Superior temporal gyrus (tissue), 1 donor: ENCODE results near the gene TMEM54.
"Not testable (repeated sequence)": the region's sequence is repeated elsewhere in the genome, so short reads cannot be mapped to it uniquely, and the experiment has no call there.

Source experiments
- DNase-seq: peaks from one replicate; pipeline ENCODE4 v3.0.0-alpha.2; 2016; ENCODE audit errors: extremely low spot score

TMEM54 gene

GRCh38 chr1:32919811-32920733, 18.9 kb upstream of the TMEM54 start:
- no peak for DNase-seq

GRCh38 chr1:32918179-32918578, 17.0 kb upstream of the TMEM54 start:
- no peak for DNase-seq

DNA sequence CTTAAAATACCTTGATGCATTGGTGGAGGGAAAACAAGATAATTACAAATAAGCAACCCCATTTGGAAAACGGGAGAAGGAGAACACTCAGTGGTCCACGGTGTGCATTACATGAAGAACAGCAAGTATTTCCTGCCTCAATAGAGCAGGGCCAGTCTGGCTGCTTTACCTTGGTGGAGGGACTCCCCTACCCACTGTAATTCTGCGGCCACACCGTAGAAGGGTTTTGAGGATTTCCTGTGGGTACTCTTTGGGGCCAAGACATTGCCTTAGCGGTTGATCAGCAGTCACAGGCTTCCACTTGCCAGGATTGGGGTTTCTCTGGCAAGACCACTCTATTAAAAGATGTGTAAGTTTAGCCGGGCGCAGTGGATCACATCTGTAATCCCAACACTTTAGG, 16.3 kb upstream of the TMEM54 start:
- no peak for DNase-seq

DNA sequence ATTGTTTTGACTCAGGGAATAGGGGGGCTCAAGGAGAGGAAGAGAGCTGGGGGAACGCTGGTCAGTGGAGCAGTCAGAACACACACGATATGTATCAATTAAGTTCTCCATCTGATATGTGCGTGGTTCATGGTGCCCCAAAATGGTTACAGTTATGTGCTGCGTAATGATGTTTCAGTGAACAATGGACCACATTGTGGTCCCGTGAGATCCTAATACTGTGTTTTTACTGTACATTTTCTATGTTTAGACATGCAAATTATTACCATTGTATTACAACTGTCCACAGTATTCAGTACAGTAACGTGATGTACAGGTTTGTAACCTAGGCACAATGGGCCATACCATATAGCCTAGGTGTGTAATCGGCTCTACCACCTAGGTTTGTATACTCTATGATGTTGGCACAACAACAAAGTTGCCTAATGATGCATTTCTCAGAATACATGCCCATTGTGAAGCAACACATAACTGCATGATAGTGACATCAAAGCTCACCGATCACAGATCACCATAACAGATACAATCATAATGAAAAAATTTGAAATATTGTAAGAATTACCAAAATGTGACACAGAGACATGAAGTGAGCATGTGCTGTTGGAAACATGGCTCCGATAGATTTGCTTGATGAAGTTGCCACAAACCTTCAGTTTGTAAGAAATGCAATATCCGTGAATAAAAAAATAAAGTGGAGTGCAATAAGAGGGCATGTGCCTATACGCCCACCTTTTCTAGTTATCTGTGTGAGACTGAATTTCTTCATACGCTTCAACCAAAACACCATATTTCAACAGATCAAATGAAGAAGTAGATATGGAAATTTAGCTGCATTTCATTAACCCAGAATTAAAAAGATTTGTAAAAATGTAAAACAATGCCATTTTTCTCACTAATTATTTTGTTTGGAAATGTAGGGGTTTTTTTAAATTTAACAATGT, 14.8 kb upstream of the TMEM54 start:
- DNase-seq, result no peak

DNA sequence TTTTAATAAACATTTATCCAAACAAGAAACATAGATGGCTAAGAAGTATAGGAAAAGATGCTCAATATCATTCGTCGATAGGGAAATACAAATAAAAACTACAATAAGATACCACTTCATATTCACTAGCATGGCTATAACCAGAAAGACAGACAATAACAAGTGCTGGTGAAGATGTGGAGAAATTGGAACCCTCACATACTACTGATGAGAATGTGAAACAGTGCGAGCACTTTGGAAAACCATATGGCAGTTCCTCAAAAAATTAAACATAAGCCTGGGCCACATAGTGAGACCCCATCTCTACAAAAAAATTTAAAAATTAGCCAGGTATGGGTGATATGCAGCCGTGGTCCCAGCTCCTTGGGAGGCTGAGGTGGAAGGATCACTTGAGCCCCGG, 9.1 kb upstream of the TMEM54 start:
- no peak for DNase-seq

DNA sequence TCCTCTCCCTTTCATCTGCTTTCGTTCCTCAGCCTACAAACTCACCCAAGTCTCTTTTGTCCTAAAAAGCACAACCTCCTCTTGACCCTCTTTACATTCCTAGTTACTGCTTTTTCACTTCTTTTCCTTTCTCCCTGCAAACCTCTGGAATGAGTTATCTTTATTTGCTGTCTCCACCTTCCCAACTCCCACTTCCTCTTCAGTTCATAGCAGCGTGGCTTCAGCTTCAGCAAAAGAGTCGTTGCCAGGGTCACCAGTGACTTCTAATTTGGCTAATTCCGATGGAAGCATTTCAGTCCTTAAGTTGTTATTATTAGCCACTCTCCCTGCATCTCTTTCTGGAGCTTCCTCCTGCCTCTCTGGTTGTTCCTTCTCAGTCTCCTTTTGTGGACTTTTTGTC, 6.2 kb upstream of the TMEM54 start:
- DNase-seq, result no peak

GRCh38 chr1:32906654-32907053, 5.5 kb upstream of the TMEM54 start:
- DNase-seq, result no peak

DNA sequence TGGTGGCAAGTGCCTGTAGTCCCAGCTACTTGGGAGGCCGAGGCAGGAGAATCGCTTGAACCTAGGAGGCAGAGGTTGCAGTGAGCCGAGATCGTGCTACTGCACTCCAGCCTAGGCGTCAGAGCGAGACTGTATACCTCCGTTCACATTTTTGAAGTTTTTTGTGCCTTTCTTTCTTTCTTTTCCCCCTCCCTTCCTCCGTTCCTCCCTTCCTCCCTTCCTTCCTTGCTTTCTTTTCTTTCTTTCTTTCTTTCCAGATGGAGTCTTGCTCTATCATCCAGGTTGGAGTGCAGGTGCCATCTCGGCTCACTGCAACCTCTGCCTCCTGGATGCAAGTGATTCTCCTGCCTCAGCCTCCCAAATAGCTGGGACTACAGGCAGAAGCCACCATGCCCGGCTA, 4.4 kb upstream of the TMEM54 start:
- not testable (repeated sequence) for DNase-seq

DNA sequence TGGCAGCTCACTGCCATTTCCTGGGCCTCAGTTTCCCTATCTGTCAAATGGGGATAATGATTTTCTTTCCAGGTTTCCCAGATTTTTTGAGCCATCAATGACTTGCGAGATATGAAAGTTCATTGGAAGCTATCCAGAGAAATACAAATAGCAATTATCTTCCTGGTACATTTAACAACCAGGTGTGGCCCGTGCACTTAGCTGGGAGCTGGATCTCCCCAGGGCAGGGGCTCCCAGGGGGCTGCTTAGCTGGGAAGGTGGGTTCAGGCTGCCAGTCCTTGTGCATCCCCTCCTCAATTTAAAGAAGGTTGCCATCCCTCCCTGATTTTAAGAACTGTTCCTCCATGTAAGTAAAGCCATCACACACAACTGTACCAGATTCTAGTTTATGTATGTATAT, 3.6 kb upstream of the TMEM54 start:
- DNase-seq, result no peak

DNA sequence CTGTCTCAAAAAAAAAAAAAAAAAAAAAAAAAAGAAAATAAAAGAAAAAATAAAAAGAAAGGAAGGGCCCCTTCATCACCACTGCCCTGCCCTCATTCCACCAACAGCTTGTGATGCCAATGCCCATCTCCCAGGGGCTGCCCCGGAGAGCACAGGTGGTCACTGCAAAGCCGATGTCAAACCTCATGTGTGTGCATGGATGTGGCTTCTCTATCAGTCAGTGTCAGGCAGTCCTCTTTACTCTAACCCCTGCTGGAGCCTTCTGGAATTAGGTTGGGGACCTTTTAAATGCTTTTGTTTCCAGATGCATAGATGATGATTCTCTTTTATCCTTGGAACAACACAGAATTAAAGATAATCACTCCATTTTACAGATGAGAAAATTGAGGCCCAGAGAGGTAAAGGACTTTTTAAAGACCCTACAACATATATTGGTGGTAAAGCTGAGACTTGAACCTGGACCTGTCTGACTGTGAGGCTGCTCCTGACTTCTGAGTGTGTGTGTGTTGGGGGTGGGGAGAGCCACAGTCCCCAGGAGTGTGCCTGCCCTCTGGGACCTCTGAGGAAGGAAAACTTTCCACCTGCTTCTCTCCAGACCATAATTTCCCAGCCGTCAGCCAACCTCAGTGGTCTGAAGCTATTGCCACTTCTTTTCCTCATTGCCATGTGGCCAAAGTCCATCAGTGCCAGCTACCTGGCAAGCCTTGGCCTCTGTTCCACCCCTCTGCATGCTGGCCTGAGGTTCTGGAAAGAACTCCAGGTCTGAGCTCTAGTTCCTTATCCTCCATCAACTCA, 3.0 kb upstream of the TMEM54 start:
- no peak for DNase-seq

GRCh38 chr1:32902535-32902920, 1.3 kb upstream of the TMEM54 start:
- DNase-seq, result no peak

GRCh38 chr1:32901823-32902534, 790 bp upstream of the TMEM54 start:
- no peak for DNase-seq

- no peak for DNase-seq
These were observed 726 bp downstream of the TMEM54 start for GRCh38 chr1:32900371-32900955.

DNA sequence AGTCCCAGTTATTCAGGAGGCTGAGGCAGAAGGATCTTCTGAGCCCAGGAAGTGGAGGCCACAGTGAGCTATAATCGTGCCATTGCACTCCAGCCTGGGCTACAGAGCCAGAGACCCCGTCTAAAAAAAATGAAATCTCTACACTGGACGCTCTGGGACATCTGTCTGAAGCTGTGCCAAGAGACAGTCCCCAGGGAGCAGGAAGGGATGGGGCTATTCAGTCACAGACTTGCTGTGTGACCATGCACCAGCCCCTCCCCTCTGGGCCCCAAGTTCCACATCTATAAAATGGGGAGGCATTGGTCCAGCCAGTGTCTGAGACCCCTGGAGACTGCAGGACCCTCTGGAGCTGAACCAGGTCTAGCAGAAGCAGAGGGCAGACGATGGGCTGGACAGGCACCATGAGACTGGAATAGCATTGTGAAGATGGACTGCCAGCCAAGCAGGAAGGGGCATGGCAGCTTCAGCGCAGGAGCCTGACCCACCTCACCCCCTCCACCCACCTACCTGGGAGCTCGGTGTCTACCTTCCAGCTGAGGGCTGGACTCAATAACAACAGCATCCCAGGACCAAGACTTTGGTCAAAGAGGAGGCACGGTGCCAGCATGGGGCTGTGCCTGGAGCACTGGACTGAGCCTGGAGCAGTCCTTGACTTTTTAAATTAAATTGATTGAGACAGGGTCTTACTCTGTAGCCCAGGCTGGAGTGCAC, 1.4 kb downstream of the TMEM54 start:
- DNase-seq, result no peak

DNA sequence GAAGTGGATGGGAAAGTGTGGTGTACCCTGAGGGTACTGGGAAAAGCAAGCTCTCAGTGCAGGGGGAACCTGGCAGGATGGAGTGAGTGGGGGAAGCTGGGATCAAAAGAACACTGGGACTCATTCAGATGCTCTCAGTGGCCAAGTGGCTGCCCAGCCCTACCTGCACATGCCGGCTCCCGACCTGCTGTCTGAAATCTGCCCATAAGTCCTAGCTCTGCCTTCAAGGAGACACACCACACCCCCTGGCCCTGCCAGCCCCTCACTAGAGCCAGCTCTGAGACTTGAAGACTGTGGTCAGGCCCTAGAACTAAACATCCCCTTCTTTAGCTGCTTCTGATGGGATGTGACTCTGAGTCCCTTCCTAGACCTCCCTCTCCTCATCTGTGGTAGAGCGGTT, 2.2 kb downstream of the TMEM54 start:
- no peak for DNase-seq

- no peak for DNase-seq
These were observed 3.1 kb downstream of the TMEM54 start for GRCh38 chr1:32898056-32898455.

GRCh38 chr1:32897082-32898049, 3.8 kb downstream of the TMEM54 start:
- DNase-seq, result no peak

GRCh38 chr1:32896451-32896850, 4.7 kb downstream of the TMEM54 start:
- no peak for DNase-seq
